CD4-positive, alpha-beta T cell treated with Interleukin-17A for 4 hours (primary cell): ENCODE results near the gene SECTM1.

Experiments
- DNase-seq: peaks from one replicate; pipeline ENCODE4 v3.0.0-alpha.2; 2020; ENCODE audit warnings: mixed read lengths

SECTM1 gene

DNA sequence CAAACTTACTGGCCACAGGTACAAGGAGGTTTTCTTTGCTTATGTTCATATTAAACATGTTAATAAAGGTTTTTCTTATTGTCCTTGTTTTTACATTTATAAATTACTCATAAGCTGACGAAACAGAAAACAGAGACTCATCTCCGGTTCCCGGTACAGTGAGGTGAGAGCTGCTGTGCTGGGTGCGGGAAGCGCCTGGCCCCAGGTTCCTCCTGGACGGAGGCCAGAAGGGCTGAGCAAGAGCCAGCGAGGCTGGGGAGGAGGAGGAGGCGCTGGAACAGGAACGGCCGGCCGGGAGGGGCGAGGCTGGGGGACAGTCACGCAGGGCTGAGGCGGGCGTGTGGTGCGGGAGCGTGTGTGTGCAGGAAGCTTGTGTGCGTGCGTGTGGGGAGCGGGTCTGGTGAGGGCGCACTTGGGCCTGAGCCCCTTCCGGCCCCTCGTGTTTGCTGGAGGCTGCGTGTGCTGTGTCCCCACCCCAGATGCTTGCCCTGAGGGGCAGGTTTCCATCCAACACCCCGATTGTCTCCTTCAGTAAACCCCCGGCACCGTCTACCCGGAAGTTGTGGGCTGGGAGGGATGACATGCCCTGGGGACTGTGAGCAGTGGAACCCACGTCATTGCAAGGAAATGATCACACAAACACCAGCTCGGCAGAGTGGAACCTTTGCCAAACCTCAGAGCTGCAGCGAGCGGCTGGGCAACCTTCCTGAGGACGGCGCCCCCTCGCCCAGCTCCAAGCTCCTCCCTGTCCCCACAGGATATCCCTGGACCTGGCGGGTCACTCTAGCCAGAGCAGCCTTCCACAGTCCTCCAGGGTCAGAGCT, 35.6 kb downstream of the SECTM1 start:
- DNase-seq, result peak; percentile 91

DNA sequence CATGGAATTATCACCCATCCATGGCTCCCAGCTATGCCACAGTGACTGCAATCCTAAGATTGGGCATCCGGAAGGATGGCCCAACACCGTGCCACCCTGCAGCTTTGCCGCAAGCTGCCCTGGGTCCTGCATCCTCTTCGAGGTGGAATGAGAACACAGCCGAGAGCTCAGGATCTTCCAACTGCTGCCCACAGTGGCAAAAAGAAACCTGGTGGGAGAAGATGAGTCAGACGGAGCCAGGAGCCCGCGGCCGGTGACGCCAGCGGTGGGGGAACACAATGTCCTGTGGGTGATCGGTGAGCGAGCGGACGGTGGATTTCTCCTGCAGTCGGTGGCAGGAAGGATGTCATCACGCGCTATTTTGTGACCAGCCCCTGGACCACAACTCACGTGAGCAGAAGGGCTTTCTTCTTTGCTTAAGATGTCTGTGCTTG, 36.3 kb downstream of the SECTM1 start:
- peak; percentile 79 for DNase-seq

DNA sequence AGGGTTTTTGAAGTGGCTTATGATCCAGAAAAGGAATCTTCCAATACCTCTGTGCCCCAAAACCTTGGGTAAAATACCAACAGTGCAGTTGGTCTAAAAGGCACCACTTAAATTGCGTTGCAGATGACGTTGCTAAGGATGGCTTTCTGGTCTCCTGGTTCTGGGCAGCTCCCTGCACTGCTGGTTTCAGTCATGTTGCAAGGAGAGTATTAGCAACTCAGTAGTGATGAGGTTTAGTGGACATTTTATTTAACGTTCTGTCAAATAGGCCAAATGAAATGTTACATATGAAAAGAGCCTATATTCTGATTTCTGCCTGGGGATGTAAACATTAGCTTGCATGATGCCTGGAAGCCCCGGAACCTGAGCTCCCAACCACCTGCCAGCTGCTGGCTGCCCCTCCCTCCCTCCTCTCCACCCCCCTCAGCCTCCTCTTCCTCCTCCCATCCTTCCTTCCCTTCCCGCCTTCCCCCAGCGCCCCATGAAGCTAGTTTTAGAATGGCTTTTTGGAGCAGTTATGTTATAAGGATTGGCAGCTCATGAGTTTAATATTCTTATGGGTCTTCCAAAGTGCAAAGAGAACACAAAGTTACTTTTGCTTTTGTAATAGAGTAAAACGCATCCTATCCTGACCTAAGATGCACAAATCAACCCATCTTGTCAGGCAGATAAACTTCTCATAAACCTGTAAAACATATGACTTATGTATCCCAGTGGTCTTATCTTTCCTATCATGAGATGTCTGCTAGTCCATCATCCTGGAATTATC, 36.9 kb downstream of the SECTM1 start:
- DNase-seq, result no peak

DNA sequence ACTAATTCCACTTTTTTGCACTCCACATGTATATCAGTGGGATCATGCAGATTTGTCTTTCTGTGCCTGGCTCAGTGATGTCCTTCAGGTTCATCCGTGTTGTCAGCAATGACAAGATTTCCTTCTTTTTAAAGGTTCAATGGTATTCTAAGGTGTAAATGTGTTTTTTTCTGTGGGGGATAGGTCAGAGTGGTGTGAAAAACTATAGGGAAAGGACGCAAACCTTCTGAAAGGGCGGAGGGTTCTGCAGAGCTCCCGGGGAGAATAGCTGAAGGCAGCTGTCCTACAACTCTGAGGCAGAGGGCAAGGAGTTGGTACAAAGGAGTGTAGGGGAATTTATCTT, 38.1 kb downstream of the SECTM1 start:
- no peak for DNase-seq

DNA sequence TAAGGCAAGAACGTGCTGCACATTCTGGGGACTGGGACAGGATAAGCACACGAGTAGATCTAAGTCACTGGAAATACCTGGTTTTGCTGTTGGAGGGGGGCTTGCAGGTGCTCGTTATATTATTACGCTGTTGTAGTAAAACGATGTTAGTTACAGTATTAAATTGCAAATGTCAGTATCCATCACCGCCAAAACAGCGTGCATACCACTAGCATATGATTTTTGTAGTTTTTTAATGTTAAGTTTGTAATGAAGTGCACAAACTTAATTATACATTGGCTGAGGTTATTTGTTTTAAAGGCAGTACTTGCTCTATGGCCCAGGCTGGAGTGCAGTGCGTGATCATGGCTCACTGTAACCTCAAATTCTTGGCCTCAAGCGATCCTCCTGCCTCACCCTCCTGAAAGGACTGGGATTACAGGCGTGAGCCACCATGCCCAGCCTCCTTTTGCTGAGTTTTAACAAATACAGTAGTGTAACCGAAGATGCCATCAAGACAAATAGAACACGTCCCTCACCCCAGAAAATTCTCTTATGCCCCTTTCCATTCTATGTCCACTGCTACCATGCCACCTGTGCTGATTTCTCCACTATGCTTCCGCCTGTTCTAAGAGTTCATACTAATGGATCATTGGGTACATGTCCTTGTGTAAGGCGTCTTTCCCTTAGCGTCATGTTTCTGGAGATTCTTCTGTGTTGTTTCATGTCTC, 39.3 kb downstream of the SECTM1 start:
- peak; percentile 6 for DNase-seq

DNA sequence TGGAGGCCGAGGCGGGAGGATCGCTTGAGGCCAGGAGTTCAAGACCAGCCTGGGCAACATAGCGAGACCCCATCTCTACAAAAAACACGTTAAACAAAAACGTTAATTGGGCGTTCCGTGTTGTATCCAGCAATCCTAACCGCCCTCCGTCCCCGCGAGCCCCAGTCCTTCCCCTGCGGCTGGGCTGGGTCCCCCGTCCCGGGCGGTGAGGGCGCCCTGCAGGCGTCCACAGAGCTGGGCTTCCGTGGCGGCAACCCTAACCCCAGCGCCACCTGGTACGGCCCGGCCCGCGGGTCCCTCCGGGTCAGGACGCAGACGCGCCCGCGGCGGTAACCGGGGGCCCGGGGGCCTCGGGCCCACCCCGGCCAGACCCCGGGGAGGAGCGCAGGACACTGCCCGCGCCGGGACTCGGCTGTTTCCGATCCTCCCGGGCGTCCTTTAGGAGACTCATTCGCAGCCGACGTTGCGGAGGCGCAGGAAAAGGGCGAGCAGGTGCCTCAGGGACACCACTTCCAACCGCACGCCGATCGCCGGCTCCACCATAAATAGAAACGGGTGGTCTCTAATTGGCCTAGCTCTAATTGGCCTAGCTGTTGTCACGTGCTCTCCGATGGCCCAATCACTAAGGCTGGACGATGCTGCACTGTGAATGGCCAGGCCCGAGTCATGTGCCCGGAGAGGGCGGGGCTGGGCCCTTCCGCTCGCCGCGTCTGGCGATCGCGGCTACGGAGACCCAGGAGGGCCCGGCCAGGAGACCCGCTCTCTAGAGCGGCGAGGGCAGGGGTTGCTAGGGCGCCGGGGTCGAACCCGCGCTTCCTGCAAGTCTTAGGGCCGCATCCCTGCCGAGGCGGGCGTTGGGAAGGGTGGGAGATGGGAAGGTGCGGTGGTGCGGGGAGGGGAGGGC, 41.1 kb downstream of the SECTM1 start:
- peak; percentile 93 for DNase-seq

DNA sequence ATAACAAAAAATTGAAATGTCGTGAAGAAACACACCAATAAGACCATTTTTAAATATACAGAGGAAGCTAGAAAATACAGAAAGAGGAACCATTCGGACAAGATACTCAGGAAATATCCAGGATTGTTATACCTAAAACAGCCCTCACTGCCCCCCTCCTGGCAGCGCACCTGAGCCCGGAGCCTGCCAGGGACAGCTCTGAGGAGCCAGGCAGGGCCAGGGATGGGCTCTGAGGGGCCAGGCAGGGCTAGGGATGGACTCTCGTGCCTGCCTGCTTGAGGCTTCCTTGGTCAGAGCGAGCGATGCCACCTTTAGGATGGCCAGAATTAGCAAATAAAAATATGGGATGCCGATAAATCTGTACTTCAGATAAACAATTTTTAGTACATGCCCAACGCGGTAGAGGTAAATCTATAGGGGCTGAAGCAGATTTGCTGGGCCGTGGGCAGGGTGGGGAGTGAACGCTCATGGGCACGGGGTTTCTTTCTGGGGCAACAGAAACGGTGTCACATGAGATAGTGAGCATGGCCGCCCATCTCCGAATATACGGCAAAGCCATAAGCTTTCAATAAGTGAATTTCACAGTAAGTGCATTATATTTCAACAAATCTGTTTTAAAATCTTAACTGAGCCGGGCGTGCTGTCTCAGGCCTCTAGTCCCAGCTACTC, 41.9 kb downstream of the SECTM1 start:
- no peak for DNase-seq

DNA sequence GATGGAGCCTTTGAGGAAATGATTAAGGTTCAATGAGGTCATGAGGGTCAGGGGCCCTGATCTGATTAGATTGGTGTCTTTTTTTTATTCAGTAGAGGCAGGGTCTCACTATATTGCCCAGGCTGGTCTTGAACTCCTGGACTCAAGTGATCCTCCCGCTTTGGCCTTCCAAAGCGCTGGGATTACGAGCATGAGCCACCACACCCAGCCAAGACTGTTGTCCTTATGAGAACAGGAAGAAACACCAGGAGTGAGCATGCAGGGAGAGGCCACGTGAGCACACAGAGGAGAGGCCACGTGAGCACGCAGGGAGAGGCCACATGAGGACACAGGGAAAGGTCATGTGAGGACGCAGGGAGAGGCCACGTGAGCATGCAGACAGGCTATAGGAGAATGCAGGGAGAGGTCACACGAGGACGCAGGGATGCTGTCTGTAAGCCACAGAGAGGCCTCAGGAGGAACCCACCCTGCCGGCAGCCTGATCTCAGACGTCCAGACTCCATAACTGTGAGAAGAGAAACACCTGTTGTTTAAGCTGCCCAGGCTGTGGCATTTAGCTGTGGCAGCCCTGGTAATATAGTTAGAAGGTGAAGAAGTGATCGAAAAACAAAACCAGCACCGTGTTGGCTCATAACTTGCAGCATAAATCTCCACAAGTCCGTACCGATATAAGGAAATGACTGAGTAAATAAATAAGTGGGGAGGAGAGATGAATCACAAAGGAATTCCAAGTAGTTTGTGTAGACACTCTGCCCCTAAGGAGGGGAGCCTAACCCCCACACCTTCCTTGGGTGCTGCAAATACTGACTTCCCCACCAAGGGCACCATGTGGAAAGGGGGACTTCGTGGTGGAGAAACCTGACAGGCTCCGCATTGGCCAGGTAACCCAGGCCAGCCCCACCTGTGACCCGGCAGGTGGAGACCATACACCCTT, 45.4 kb downstream of the SECTM1 start:
- DNase-seq, result no peak

DNA sequence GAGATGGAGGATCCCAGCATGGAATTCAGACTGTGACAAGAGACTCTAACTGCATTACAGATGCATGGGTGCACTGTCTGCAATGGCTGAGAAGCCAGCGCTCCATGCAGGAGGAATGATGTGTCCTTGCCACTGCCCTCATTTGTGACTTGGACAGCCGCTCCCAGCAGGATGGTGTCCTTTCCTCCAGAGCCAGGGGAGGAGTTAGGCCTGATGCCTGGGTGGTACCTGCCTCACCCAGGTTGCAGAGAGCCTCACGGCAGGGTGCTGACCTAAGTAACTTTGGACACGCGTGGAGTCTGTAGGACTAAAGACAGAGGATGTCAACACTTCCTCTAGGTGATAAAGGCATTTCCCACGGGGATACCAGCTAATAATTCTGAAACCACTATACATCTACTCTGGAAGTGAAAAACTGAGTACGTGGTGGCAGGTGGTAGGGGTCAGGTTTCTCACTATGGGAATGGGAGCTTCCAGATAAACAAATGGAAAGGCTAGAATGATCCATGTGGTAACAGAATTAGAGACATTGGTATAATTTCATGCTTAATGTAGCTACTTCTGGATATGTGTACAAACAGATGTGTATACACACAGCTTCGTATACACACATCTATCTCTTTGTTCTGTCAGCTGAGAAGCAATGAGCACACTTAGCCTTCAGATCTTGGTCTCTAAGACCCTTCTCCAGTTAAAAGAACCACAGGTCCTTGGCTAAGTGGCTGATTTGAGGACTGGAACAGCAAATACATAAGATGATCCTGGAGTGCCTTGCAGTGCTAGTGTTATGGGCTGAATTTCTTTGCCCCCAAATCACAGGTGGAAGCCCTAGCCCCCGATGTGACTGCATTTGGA, 46.3 kb downstream of the SECTM1 start:
- DNase-seq, result no peak

DNA sequence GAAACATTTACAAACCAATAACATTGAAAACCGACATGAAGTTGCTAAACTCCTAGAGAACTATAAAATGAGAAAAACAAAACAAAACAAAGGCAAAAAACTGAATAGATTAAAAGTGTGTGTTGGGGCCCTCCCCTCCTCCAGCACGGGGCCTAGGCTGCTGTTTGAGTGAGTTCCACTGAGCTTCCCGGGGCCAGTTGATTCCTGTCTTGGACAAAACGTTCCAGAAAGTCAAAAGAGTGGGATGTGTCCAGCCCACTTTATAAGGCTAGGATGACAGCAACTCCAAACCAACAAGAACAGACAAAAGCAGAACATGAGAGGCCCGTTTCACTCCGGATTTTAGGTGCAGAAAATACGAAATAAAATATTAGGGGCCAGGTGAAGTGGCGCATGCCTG, 48.4 kb downstream of the SECTM1 start:
- no peak for DNase-seq

DNA sequence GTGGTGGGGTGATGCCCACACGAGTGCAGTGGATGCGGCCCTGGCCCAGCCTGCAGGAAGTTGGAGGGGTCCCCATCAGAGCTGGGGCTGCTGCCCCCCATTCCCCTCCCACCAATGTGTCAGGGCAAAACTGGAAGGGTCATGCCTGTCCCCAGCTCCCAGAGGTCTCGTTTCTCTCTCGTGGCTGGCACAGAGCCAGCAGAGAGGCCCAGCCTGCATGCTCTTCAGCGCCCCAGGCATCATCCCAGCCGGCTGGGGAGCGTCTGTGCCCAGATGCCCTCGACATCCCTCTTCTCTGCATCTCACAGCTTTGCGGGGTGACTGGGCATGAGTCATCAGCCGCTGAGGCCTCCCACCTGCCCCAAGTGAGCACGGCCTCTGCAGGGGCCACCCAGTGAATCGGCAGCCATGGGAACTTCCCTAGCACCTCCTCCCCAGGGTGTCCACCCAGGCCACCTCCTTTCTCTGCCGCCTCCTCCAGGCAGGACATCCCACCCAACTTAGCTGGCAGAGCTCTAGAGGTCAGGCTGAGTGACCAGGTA, 50.3 kb downstream of the SECTM1 start:
- DNase-seq, result peak; percentile 32

DNA sequence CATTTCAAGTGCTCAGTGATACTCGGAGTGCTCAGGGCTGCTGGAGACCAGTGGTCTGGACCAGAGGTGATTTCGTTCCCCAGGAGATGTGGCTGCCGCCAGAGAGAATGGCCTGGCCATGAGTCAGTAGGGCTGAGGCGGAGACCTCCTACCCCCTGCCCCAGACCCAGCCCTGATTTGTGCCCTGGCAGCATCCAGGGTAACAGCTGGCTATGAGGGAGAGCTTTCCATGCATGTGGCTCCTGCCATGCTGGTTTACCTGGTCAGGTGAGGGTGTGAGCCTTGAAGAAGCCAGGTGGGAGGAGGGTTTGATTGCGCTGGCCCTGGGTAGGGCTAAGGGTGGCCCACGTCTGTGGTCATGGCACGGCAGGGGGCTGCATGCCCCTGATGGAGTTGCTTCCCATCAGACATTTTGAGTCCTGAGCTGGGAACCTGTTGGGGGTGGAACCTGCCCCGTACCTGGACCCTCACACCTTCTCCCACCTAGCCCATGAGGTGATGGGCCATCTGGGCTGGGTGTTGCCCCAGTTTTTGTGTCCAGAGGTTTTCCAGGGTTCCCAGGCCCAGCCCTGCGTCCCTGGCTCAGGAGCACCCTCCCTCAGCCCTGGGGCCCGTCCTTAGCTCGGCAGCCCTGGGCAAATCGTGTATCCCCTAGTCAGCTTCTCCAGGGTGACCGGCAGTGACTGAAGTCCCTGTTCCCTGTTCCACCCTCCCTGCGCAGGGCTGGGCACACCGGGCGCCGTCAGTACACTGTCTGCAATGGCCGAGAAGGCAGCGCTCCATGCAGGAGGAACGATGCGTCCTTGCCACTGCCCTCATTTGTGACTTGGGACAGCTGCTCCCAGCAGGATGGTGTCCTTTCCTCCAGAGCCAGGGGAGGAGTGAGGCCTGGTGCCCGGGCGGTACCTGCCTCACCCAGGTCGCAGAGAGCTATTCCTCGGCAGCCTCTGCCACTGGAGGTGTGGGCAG, 51.0 kb downstream of the SECTM1 start:
- DNase-seq, result no peak

DNA sequence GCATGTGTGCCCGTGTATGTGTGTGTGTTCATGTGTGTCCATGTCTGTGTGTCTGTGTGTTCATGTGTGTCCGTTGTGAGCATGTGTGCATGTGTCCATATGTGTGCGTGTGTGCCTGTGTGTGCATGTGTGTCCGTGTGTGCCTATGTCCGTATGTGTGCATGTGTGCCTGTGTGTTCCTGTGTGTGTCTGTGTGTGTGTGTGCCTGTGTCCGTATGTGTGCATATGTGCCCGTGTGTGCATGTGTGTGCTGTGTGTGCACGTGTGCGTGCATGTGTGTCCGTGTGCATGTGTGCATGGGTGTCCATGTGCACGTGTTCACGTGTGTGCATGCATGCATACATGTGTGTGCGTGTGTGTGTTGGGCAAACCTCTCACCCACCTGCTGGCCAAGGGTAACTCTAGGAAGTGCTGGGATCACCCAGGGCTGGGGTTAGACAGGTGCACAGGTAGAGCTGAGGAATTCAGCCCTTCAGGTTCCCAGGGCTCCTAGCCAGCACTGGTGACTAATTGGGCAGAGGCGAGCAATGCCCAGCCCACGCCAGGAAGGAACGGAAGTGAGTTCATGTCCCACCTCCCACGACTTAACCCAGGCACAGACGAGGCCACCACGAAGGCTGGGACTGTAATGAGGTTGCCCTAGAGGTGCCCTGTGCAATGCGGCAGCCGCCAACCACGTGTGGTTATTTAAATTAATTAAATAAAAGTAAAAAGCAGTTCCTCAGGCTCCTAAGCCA, 51.9 kb downstream of the SECTM1 start:
- no peak for DNase-seq

DNA sequence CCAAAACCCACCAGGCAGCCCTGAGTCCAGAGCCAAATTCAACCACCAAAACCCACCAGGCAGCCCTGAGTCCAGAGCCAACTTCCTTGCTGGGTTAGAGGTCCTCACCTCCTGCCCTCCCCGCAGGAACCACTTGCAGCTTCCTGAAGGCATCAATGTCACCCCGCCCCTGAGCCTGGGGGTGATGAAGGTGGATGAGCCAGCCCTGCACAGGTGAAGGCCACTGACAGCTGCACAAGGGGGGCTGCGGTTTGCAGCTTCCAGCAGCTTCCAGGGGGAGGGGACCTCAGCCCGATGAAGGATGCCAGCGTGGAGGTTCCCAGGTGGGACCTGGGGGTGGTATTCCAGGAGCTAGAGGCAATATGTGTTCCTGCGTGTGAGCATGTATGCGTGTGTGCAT, 52.5 kb downstream of the SECTM1 start:
- DNase-seq, result no peak

DNA sequence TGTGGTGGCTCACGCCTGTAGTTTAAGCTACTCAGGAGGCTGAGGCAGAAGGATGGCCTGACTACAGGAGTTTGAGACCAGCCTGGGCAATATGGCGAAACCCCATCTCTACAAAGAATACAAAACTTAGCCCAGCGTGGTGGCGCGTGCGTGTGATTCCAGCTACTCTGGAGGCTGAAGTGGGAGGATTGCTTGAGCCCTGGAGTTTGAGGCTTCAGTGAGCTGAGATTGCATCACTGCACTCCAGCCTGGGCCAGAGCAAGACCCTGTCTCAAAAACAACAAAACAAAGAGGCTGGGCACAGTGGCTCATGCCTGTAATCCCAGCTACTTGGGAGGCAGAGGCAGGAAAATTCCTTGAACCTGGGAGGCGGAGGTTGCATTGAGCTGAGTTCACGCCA, 53.0 kb downstream of the SECTM1 start:
- no peak for DNase-seq

DNA sequence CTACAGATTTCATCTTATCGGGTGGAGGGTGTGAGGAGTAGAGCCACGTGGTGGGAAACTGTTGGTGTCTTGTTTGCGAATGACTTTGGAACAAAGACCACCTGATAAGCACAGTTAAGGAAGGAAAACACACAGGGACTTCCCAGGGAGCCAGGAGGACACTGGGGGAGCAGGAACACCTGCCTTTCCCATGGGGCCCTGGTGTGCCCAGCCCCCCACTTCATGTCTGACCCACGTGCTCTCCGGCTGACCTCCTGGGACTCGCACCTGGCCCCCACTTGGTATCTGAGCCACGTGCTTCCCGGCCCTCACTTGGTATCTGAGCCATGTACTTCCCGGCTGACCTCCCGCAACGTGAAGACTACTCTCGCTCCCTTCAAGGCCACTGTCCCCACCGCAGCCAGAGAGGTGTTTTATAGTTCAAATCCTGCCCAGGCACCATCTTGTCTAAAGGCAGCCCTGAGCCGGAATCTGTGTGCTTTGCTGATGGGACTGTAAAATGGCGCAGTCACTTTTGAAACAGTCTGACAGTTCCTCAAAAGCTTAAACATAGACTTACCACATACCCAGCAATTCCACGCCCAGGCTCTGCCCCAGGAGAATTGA, 54.7 kb downstream of the SECTM1 start:
- DNase-seq, result no peak

DNA sequence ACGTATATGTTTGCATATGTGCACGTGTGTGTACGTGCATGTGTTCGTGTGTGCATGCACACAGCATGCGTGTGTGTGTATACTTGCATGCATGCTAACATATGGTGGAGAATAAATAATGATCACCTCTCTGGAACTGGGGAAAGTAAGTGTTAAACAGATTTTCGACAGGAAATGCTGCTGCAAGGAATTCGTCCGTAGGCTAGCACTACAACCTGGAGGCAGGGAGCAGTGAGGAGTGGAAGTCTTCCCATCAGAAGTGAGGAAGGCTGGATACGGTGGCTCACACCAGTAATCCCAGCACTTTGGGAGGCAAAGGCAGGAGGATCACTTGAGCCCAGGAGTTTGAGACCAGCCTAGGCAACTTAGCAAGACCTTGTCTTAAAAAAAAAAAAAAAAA, 55.3 kb downstream of the SECTM1 start:
- no peak for DNase-seq
